IPS-15b (cell line): ENCODE results near the gene MIEF1.

Source experiments
- H3K27me3 ChIP-seq: one replicate; pipeline ENCODE4 v1.6.1; 2013; ENCODE audit warnings: low read length; ENCODE audit not compliant: control insufficient read depth, insufficient read depth
- H3K36me3 ChIP-seq: one replicate; pipeline ENCODE4 v1.6.1; 2013; ENCODE audit warnings: low read length; ENCODE audit not compliant: control insufficient read depth, insufficient read depth
- H3K4me1 ChIP-seq: one replicate; pipeline ENCODE4 v1.6.1; 2013; ENCODE audit warnings: mild to moderate bottlenecking, low read length; ENCODE audit not compliant: control insufficient read depth, insufficient read depth
- H3K4me3 ChIP-seq: one replicate; pipeline ENCODE4 v1.5.1; 2013; ENCODE audit warnings: low read depth, low read length
- H3K9ac ChIP-seq: one replicate; pipeline ENCODE4 v1.6.1; 2013; ENCODE audit warnings: low read depth, mild to moderate bottlenecking, low read length
- H3K9me3 ChIP-seq: one replicate; pipeline ENCODE4 v1.6.1; 2013; ENCODE audit warnings: mild to moderate bottlenecking, low read length; ENCODE audit not compliant: control insufficient read depth, insufficient read depth

MIEF1 gene

GRCh38 chr22:39463277-39463676 lies 38.8 kb upstream of the MIEF1 start:
- Histone ChIP-seq H3K9me3 (no peaks in the 10 kb centered on the region), H3K4me1 (no peaks in the 10 kb centered on the region), H3K9ac (no peak overlapping the region), H3K27me3 (peaks cover 6% of the 10 kb centered on the region), H3K4me3 (no peak overlapping the region), H3K36me3 (no peaks in the 10 kb centered on the region)

DNA sequence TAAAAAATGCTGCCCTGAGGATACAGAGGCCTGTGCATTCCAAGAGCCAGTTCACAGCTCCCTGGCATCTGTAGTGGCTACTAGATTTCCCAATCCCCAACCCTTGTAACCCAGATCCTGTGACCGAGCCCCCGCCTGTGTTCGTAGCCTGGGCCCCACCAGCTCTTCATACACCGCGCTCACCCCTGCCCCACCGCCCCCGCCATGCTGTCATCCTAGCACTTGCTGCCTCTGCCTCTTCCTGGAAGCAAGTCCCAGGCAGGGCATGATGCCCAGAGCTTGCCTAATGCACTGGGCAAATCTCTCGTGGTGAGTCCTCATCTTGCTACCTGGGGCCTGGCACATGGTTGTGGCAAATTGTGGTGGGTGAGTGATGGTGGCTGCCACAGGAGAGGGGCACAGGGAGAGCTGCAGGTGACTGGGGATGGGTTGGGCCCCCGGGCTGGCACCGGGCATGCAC lies 38.1 kb upstream of the MIEF1 start:
- Histone ChIP-seq H3K27me3 (no peaks in the 10 kb centered on the region), H3K36me3 (no peaks in the 10 kb centered on the region), H3K9me3 (no peaks in the 10 kb centered on the region), H3K4me1 (no peaks in the 10 kb centered on the region), H3K9ac (no peak overlapping the region), H3K4me3 (no peak overlapping the region)

DNA sequence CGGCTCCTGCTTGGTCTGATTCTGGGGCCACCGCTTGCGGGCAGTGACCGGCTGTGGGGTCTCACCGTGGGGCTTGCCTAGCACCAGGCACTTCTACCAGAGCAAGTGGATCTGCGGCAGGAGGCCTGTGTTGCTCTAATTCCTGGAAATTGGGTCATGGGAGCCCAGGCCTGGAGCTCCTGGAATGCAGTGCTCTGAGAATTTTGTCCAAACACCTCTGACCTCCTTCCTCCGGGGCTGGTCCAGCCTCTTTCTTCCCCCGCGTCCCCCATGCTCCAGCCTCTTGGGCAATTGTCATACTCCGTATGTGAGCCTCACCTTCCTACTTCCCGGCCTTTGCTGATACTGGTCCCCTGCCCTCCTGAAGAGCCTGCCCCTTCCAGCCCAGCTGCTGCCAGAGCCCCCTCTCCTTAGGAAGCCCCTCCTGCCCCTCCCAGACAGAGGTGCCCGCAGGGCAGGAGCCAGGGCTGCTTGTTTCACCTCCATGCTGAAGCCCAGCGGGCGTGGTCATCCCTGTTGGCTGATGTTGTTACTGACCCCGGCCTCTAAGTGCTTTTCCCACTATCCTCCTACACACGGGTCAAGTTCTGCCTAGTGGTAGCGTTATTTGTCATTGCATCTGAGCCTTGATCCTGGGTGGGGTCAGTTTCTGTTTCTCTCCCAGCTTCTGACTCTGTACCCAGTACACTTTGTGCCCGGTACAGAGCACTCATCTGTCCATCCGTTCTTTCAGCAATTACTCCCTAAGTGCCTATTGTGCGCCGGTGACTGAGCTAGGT lies 35.7 kb upstream of the MIEF1 start:
- Histone ChIP-seq H3K4me3 (no peak overlapping the region), H3K4me1 (peaks cover 5% of the 10 kb centered on the region), H3K9me3 (no peaks in the 10 kb centered on the region), H3K27me3 (no peaks in the 10 kb centered on the region), H3K9ac (no peak overlapping the region), H3K36me3 (no peaks in the 10 kb centered on the region)

DNA sequence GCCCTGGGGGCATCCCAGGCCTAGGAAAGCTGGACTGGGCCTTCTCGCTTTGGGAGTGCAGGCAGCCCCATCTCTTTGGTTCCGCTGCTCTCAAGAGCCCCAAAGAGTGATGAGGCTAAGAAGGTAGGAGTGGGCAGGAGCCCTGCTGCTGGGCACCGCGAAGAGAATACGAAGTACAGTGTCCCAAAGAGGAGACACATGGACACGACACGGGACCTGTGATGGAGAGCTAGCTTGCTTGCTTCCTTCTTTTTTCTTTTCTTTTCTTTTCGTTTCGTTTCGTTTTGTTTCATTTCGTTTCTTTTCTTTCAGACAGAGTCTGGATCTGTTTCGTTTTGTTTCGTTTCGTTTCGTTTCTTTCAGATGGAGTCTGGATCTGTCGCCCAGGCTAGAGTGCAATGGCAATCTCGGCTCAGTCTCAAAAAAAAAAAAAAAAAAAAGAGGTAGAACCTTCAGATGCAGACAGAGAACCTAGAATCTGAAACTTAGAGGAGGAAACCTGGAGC lies 34.6 kb upstream of the MIEF1 start:
- Histone ChIP-seq H3K9ac (no peak overlapping the region), H3K4me3 (no peak overlapping the region), H3K36me3 (no peaks in the 10 kb centered on the region), H3K4me1 (peaks cover 9% of the 10 kb centered on the region), H3K9me3 (no peaks in the 10 kb centered on the region), H3K27me3 (no peaks in the 10 kb centered on the region)

DNA sequence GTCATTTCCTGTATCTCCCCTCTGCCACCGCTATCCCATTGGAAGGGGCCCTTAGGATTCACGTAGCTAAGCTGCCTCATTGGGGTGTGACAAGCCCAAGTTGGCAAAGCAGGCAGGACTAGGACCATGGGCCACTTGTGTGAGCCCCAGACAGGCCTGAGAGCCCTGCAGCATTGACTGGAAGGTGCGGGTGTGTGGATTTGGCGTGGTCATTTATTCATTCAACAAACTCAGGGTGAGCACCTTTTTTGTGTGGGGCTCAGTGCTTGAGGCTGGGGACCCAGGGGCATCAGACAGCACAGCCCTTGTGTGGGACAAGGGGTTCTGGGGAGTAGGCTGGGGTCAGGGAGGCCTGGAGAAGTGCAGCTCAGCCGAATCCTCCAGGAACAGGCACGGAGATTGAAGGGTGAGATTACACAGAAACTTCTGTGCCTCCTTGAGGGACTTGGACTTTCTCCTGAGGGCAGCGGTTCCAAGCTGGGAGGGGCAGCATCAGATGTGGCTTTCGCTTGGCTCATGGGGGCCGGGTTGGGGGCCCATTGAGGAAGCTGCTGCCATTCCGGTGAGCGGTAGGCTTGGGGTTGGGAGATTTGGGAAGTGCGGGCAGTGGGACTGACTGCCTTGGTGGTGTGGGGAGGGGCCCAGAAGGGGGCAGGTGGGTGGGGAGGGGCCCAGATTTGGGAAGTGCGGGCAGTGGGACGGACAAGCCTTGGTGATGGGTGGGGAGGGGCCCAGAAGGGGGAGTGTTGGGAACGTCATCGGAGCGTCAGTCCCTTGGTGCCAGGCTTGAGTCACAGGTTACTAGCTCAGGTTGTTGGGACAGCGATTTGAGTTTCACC lies 33.4 kb upstream of the MIEF1 start:
- Histone ChIP-seq H3K4me1 (peaks cover 9% of the 10 kb centered on the region), H3K9ac (no peak overlapping the region)

GRCh38 chr22:39469326-39469680 lies 32.8 kb upstream of the MIEF1 start:
- H3K9ac ChIP-seq = no peak overlapping the region
- H3K4me1 ChIP-seq = peaks cover 11% of the 10 kb centered on the region

More for the DNA sequence above, 33.4 kb upstream of the MIEF1 start:
- H3K36me3 ChIP-seq = no peaks in the 10 kb centered on the region
- no peak overlapping the region for H3K4me3 ChIP-seq
- H3K27me3 ChIP-seq = no peaks in the 10 kb centered on the region
- no peaks in the 10 kb centered on the region for H3K9me3 ChIP-seq

GRCh38 chr22:39469681-39470450 lies 32.2 kb upstream of the MIEF1 start:
- H3K9ac ChIP-seq = no peak overlapping the region
- peaks cover 14% of the 10 kb centered on the region for H3K4me1 ChIP-seq
- H3K4me3 ChIP-seq = no peak overlapping the region

More at GRCh38 chr22:39469326-39469680, 32.8 kb upstream of the MIEF1 start:
- H3K4me3 ChIP-seq = no peak overlapping the region
- no peaks in the 10 kb centered on the region for H3K9me3 ChIP-seq
- no peaks in the 10 kb centered on the region for H3K27me3 ChIP-seq
- no peaks in the 10 kb centered on the region for H3K36me3 ChIP-seq

GRCh38 chr22:39470451-39471291 lies 31.4 kb upstream of the MIEF1 start:
- H3K4me3 ChIP-seq = no peak overlapping the region
- no peaks in the 10 kb centered on the region for H3K9me3 ChIP-seq
- H3K36me3 ChIP-seq = no peaks in the 10 kb centered on the region
- peaks cover 14% of the 10 kb centered on the region for H3K4me1 ChIP-seq
- H3K27me3 ChIP-seq = no peaks in the 10 kb centered on the region
- no peak overlapping the region for H3K9ac ChIP-seq

More at GRCh38 chr22:39469681-39470450, 32.2 kb upstream of the MIEF1 start:
- Histone ChIP-seq H3K27me3 (no peaks in the 10 kb centered on the region), H3K9me3 (no peaks in the 10 kb centered on the region), H3K36me3 (no peaks in the 10 kb centered on the region)

DNA sequence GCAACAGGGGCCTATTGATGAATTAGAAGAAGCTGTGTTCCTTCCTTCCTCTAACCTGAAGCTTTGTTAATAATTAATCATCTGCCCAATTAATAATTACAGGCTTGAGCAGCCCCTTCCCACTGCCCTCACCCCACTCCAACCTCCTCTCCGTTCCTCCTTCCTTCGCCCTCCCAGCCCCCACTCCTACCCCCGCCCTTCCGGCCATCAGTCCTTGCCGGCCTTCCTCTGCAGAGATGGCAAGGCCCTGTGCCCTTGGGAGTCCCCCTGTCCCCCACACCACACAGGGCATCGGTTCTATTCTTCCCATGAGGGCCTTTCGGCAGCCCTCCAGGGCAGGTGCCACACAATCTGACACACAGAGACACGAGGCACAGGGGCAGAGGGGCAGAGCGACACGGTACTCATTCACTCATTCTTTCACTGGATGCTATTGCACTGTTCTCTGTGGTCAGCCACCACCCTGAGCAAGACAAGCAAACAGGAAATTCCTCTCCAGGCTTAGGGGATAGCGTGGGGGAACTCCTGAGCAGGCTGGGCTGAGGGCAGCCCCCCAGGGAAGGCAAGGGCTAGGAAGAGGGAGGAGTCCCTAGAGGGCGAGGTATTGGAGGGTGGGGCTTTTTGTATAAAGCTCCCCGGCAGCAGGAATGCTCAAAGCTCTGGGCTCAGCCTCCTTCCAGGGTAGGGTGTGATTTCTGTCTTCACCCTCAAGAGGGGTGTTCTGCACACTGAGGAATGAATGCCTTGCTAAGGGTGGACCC lies 30.5 kb upstream of the MIEF1 start:
- no peak overlapping the region for H3K9ac ChIP-seq
- no peaks in the 10 kb centered on the region for H3K9me3 ChIP-seq
- no peak overlapping the region for H3K4me3 ChIP-seq
- H3K36me3 ChIP-seq = no peaks in the 10 kb centered on the region
- H3K27me3 ChIP-seq = no peaks in the 10 kb centered on the region
- H3K4me1 ChIP-seq = peaks cover 14% of the 10 kb centered on the region
